K562 (cell line): ENCODE data around the gene TRIM37. TPM values are rescaled to one million over a fixed set of nuclear protein-coding genes. Genes with fewer than 3 reads are reported as not detected.

Experiments used
- ATAC-seq: fragments of 200-7000 bp; cut with Tn5 transposase; 3 replicates; pipeline ENCODE4 v1.9.1; 2020; ENCODE audit warnings: moderate library complexity
- BruUV-seq: library from RNA; stranded (reverse); fragments of 400-500 nt; replicated peaks from 2 replicates; lab custom pipeline; 2021; lab: Mats Ljungman, UMichigan
- CTCF ChIA-PET: fragments of 300-600 bp; formaldehyde crosslinking; extraction: SDS; loops from one replicate; lab custom pipeline; 2021; ENCODE audit warnings: low intra/inter-chr PET ratio; lab: Yijun Ruan, JAX
- POLR2A ChIA-PET: fragments of 300-600, 350-650 bp; sonication (Branson Sonifier 250); formaldehyde crosslinking; extraction: SDS; loops from one replicate; lab custom pipeline; 2021; ENCODE audit warnings: antibody characterized with exemption, inconsistent platforms; lab: Yijun Ruan, JAX
- DNase-seq, 4 experiments: peaks; one replicate each; pipeline versions ENCODE4 v3.0.0 to v3.0.0-alpha.2; 2011 to 2018; ENCODE audit warnings: low spot score in 3 of 4, mixed read lengths in 3 of 4; ENCODE audit errors: extremely low read depth in 1 of 4
- FAIRE-seq: peaks from 2 replicates; lab custom pipeline; 2011; peaks lifted over from hg19 to GRCh38; lab: Jason Lieb, UNC
- H2AFZ ChIP-seq: 2 replicates; pipeline ENCODE4 v1.6.0; 2011; ENCODE audit warnings: low read depth, low read length, control low read depth, inconsistent platforms
- H3K27ac ChIP-seq: fragments of 200-600 bp; 3 replicates; pipeline ENCODE4 v1.8.0; 2011; ENCODE audit warnings: low read depth, mild to moderate bottlenecking, control low read depth, inconsistent platforms, low read length, moderate library complexity, mixed read lengths; ENCODE audit errors: extremely low read depth
- H3K27me3 ChIP-seq, 2 experiments: fragments of 300-600 bp in 1 of 2; 2 replicates in 1 of 2; 3 replicates in 1 of 2; pipeline versions ENCODE4 v1.6.0 to v1.8.0; 2011; ENCODE audit warnings: inconsistent platforms in 2 of 2, low read length in 2 of 2, mild to moderate bottlenecking in 1 of 2, mixed read lengths in 1 of 2, moderate library complexity in 1 of 2; ENCODE audit not compliant: control insufficient read depth in 2 of 2, insufficient read depth in 2 of 2
- H3K36me3 ChIP-seq: fragments of 300-600 bp; 3 replicates; pipeline ENCODE4 v1.8.0; 2011; ENCODE audit warnings: mild to moderate bottlenecking, low read length, inconsistent platforms; ENCODE audit not compliant: control insufficient read depth, insufficient read depth
- H3K4me1 ChIP-seq, 2 experiments: fragments of 200-600 bp in 1 of 2; replicated peaks in 1 of 2; 2 replicates in 1 of 2; 3 replicates in 1 of 2; pipeline versions ENCODE4 v1.5.1 to v1.8.0; 2011; ENCODE audit warnings: inconsistent platforms in 2 of 2, low read length in 2 of 2, mild to moderate bottlenecking in 1 of 2, mixed read lengths in 1 of 2, moderate library complexity in 1 of 2; ENCODE audit not compliant: control insufficient read depth in 2 of 2, insufficient read depth in 2 of 2
- H3K4me2 ChIP-seq: 2 replicates; pipeline ENCODE4 v1.6.1; 2011; ENCODE audit warnings: low read length, control low read depth, inconsistent platforms, mixed read lengths; ENCODE audit not compliant: insufficient read depth
- H3K4me3 ChIP-seq: fragments of 200-600 bp; sonication (generic), shearing (Covaris generic); 2 replicates; pipeline ENCODE4 v1.5.1; 2016; ENCODE audit warnings: control low read depth, inconsistent platforms
- H3K79me2 ChIP-seq: fragments of 200-600 bp; 3 replicates; pipeline ENCODE4 v1.8.0; 2011; ENCODE audit warnings: low read length, inconsistent platforms; ENCODE audit not compliant: control insufficient read depth, insufficient read depth
- H3K9ac ChIP-seq, 2 experiments: 2 replicates each; pipeline versions ENCODE4 v1.6.0 to v1.6.1; 2011; ENCODE audit warnings: low read depth in 2 of 2, low read length in 2 of 2, control low read depth in 1 of 2, inconsistent platforms in 1 of 2, mild to moderate bottlenecking in 1 of 2, mixed read lengths in 1 of 2; ENCODE audit not compliant: insufficient read depth in 1 of 2
- H3K9me1 ChIP-seq: one replicate; pipeline ENCODE4 v1.6.0; 2011; ENCODE audit warnings: inconsistent platforms, mild to moderate bottlenecking, low read length, moderate library complexity; ENCODE audit not compliant: control insufficient read depth, insufficient read depth
- H3K9me3 ChIP-seq: replicated peaks from 2 replicates; pipeline ENCODE4 v1.5.1; 2011; ENCODE audit warnings: low read depth, low read length, inconsistent platforms; ENCODE audit not compliant: control insufficient read depth, insufficient read depth
- H4K20me1 ChIP-seq: replicated peaks from 2 replicates; pipeline ENCODE4 v1.6.1; 2011; ENCODE audit warnings: low read length, inconsistent platforms, mixed read lengths; ENCODE audit not compliant: control insufficient read depth, insufficient read depth
- HEY1 ChIP-seq: fragments of 250-450 bp; sonication (Bioruptor Pico); IDR thresholded peaks from 2 replicates; pipeline ENCODE4 v1.5.0; 2020; ENCODE audit warnings: mild to moderate bottlenecking, moderate library complexity, borderline replicate concordance
- WGBS: fragments of 100-300 bp; shearing (Covaris generic); methylation state at CpG from one replicate; pipeline ENCODE4 v1.1.6; 2016; ENCODE audit warnings: low coverage, mixed read lengths; ENCODE audit not compliant: insufficient coverage; ENCODE audit errors: missing lambda C conversion rate; 5-methylcytosine and 5-hydroxymethylcytosine counted together
- in situ Hi-C: fragments of 300-500 bp; cut with MboI; formaldehyde crosslinking; loops from 4 replicates; pipeline ENCODE4 v1.15.0; 2018; ENCODE audit warnings: inconsistent platforms, mixed read lengths
- intact Hi-C: fragments of 100-400 bp; cut with micrococcal nuclease; formaldehyde crosslinking; loops from 2 replicates; pipeline ENCODE4 v1.14.2; 2022
- polyA plus RNA-seq, 8 experiments: library from polyadenylated mRNA; depleted of rRNA in 4 of 8; stranded (reverse) in 5 of 8; unstranded in 3 of 8; fragments of >200 nt; fragmentation: Nextera tagmentation in 2 of 8; fragmentation: Illumina TruSeq in 1 of 8; extraction: Ambion mirVana in 2 of 8; extraction: Trizol in 1 of 8; gene quantifications; 2 replicates each; pipeline versions ENCODE4 v1.2.1 to v1.2.3, GENCODE V29; 2011 to 2014; ENCODE audit warnings: inconsistent platforms in 1 of 8, missing spikeins in 1 of 8
- total RNA-seq, 7 experiments: library from RNA; depleted of rRNA in 6 of 7; stranded (reverse); fragments of >200 nt in 6 of 7; fragmentation: Illumina TruSeq in 2 of 7; extraction: Trizol in 2 of 7; gene quantifications; 2 replicates each; pipeline versions ENCODE4 v1.2.1 to v1.2.3, GENCODE V29; 2011 to 2021; ENCODE audit warnings: low replicate concordance in 1 of 7
- TF ChIP-seq, protein P1 (sequence below), 3 experiments: fragments of 200-800 bp in 1 of 3; fragments of 250-450 bp in 1 of 3; fragments of 450-650 bp in 1 of 3; sonication (Bioruptor Pico) in 1 of 3; sonication (Bioruptor generic) in 1 of 3; formaldehyde crosslinking in 1 of 3; IDR thresholded peaks; 2 replicates each; pipeline versions ENCODE4 v1.6.1 to v1.8.0; 2016 to 2022; ENCODE audit warnings: mild to moderate bottlenecking in 2 of 3, missing genetic modification characterization in 2 of 3, missing compliant biosample characterization in 1 of 3, moderate library complexity in 1 of 3

Gene TRIM37
- total and polyA plus RNA-seq, 9 of the 15 experiments (the other 6 are each of a cell fraction or from before 2014, with no cell fraction given), result 4.5 to 31.4 (median 23.8) TPM

DNA sequence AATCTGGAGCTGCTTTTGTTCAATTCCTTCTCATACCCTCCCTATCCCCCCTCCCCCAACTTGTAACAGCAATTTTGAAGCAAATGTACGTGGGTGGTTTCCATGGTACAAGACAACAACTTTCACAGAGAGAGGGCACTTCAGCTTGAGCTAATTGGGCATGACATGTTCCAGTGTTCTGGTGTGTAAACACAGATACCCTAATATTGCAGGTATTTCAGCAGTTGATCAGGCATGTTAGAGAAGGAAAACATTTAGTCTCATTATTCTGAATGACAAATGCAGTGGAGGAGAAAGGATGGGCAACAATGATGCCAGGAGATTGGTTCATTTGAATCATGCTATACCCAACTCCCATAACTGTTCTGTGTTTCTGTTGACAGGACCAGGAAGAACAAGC lies 137.5 kb downstream of the TRIM37 start:
- intact Hi-C loops, result no loop called here
- CTCF ChIA-PET, result no interaction called here

More for the DNA sequence above, 137.5 kb downstream of the TRIM37 start:
- no peaks in the 10 kb centered on the region for H3K9me3 ChIP-seq
- no TSS peak for BruUV-seq
- in situ Hi-C loops, result no loop called here
- TF ChIP-seq HEY1 (CRISPR knock-in tag), result no peak
- TF ChIP-seq, protein P1, sequence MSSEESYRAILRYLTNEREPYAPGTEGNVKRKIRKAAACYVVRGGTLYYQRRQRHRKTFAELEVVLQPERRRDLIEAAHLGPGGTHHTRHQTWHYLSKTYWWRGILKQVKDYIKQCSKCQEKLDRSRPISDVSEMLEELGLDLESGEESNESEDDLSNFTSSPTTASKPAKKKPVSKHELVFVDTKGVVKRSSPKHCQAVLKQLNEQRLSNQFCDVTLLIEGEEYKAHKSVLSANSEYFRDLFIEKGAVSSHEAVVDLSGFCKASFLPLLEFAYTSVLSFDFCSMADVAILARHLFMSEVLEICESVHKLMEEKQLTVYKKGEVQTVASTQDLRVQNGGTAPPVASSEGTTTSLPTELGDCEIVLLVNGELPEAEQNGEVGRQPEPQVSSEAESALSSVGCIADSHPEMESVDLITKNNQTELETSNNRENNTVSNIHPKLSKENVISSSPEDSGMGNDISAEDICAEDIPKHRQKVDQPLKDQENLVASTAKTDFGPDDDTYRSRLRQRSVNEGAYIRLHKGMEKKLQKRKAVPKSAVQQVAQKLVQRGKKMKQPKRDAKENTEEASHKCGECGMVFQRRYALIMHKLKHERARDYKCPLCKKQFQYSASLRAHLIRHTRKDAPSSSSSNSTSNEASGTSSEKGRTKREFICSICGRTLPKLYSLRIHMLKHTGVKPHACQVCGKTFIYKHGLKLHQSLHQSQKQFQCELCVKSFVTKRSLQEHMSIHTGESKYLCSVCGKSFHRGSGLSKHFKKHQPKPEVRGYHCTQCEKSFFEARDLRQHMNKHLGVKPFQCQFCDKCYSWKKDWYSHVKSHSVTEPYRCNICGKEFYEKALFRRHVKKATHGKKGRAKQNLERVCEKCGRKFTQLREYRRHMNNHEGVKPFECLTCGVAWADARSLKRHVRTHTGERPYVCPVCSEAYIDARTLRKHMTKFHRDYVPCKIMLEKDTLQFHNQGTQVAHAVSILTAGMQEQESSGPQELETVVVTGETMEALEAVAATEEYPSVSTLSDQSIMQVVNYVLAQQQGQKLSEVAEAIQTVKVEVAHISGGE (CRISPR knock-in tag; IDR thresholded peaks at IDR 0.05), result peak in 1 of 3 experiments; percentile 56; a peak in 1 of 6 replicates
- TF ChIP-seq, all 486 proteins: peak for 1
- Histone ChIP-seq H2AFZ (no peak overlapping the region), H3K27ac (no peak overlapping the region), H3K4me2 (no peak overlapping the region), H3K27me3 (no peaks in the 10 kb centered on the region), H3K79me2 (no peaks in the 10 kb centered on the region), H4K20me1 (no peaks in the 10 kb centered on the region), H3K4me1 (no peaks in the 10 kb centered on the region), H3K36me3 (no peaks in the 10 kb centered on the region), H3K9ac (no peak overlapping the region), H3K9me1 (no peaks in the 10 kb centered on the region), H3K4me3 (no peak overlapping the region)
- FAIRE-seq, result no peak
- POLR2A ChIA-PET, result interaction anchor here (0.6 to 1.1 kb wide), 3 partner anchors 33 to 510 kb away, joined by 3 read pairs; no protein-coding TSS in a partner anchor
- ATAC-seq, result no peak
- no peak for DNase-seq
- 6% methylated on average over 1 of the region's 1 CpG for WGBS
